ENCODE data around the gene STARD10.
A peak's percentile ranks its signal among the peaks of the same experiment; 100 is the strongest.

STARD10 gene

GRCh38 chr11:72760539-72761405 is 33.1 kb downstream of the STARD10 start:
- no peak for DNase-seq

DNA sequence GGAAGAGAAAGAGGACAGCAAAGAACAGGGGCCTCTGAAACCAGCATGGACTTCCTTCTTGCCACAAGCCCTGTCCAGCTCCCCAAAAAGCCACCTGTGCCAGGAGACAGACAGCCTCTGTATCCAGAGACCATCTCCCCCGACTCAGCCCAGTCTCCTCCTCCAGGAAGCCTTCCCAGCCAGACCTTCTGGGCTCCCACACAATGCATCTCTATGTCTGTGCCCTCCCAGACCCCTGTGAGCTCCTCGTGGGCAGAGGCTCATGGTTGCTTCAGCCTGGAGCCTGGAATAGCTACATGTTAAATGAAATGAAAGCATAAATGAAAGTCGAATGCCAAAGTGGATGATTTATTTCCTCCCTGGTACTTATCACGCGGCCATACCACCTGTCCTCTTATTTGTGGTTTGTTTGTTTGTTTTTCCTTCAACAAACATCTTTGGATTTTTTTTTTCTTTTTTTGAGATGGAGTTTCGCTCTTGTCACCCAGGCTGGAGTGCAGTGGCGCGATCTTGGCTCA is 34.3 kb downstream of the STARD10 start:
- DNase-seq, result no peak

DNA sequence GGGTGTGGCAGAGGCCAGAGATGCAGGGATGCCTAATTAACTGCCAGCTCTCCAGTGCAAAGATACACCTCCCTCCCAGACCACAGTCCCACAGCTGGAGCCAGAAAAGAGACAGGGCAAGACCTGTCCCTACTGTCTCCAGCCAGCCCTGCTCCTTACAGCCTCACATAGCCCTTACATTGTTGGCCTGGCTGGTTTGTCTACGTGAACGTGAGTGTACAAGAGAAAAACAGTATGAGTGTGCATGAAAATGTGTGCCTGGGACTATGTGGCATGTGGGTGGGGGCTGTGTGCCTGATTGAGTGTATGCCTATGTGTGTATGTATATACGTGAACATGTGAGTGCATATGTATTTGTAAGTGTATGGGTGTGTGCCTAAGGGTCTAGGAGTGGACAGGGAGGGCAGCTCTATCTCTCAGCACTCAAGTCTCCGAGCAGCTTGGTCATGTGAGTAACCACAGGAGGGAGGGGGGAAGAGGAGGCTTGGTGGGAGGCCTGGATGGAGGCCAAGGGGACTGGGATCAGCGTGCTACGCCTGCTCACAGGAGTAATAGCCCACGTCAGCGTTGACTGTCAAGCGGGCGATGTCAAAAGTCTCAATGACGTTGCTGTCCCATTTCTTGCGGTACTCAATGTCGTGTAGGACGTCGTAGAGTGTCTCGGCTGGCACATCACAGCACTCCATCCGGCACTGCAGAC is 35.0 kb downstream of the STARD10 start:
- no peak for DNase-seq

DNA sequence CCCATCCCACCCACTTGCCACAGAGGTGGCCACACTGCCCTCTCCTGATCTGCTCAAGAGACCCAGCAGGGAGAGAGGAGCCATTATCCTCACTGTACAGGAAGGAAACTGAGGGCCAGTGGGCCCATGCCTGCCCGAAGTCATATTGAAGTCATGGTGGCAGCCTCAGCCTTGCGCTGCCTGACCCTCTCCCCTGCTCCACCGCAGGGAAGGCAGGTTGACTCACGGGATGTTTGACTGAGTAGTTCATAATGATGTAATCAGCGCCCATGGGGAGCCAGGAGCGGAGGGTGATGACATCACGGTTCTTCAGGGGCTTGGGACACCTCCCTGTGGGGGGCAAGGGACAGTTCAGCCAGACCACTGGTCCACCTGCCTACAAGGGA is 35.5 kb downstream of the STARD10 start:
- no peak for DNase-seq

GRCh38 chr11:72755713-72756285 is 38.0 kb downstream of the STARD10 start:
- DNase-seq, result no peak

DNA sequence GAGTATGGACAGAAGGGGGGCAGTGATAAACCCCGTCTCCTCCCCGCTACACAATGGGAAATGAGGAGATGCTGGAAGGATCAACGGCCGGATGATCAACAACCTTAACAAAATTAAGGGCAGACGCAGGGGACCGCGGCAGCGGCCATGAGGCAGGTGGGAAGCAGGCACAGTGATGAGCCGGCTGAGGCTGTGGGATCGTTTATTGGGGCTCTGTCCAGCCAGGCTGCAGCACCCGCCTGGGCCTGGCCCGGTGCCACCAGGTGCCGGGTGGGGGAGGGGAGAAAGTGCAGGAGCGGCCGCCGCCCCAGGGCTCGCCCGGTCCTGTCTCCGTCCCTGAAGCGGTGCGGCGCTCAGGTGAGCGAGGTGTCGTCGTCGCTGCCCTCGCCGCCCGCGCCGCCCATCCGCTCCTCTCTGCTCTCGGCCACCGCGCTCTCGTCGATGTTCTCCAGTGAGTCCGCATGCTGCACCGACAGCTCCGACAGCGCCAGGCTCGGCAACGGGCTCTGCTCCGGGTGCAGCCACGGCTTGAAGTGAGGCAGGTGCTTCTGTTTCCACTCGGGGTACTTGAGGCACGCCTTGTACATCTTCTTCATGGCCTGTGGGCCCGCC is 39.2 kb downstream of the STARD10 start:
- no peak for DNase-seq

- no peak for DNase-seq
Measured at GRCh38 chr11:72754149-72754543, 39.7 kb downstream of the STARD10 start.

GRCh38 chr11:72753341-72754148 is 40.3 kb downstream of the STARD10 start:
- DNase-seq, result no peak

- peak; percentile 16 to 18 for DNase-seq
Measured at GRCh38 chr11:72752088-72752914, 41.5 kb downstream of the STARD10 start, which contains the start of gene ARAP1. Gene ARAP1, minus strand, starts transcription at chr11:72752408. Its CDS starts 25,280 bp downstream, at chr11:72727128.

- DNase-seq, result no peak
Measured at GRCh38 chr11:72751116-72752087, 42.4 kb downstream of the STARD10 start.

DNA sequence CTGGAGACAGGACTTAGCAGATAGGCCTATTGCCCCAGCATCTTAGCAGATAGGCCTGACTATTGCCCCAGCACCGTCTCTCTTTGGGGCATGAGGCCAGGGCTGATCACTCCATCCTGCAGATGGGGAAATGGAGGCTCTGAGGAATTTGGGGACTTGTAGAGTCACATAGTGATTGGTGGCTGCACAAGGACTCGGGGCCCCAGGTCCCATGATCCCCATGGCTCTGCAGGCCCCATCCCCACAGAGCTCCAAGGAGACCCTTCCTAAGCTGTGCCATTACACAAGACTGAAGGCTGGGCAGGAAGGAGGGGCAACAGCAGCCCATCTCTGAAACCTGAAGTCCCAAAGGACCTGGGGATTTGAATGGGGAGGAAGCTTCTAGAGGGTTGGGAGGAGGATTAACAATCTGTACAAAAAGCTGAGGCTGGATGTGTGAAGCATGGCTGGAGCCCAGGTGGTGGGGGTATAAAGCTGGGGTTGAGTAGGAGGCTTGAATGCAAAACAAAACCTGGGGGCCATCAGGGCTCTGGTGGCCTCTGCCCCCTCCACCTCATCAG is 43.2 kb downstream of the STARD10 start:
- DNase-seq, result no peak

- no peak for DNase-seq
Measured at GRCh38 chr11:72750086-72750485, 43.8 kb downstream of the STARD10 start.

GRCh38 chr11:72747289-72747855 is 46.5 kb downstream of the STARD10 start:
- DNase-seq, result no peak

GRCh38 chr11:72746821-72747220 is 47.0 kb downstream of the STARD10 start:
- no peak for DNase-seq

GRCh38 chr11:72745925-72746550 is 47.8 kb downstream of the STARD10 start:
- DNase-seq, result no peak

DNA sequence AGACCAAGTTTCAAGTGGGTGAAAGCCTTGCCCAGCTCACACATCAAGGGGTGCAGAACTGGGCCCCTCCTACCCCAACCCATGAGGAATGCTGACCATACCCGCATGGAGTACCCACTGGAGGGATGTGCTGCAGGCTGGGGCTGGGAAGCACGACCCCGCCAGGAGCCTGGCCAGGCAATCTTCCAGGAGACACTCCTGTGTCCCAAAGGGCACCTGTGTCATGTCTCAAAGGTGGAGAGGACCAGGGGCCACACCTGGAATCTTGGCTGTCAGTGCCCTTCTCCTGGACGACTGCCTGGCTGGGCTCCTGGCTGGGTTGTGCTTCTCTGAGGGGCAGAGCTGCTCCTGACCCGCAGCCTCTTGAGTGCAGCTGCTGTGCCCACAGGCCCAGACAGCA is 48.3 kb downstream of the STARD10 start:
- no peak for DNase-seq

GRCh38 chr11:72744474-72744873 is 49.4 kb downstream of the STARD10 start:
- no peak for DNase-seq

DNA sequence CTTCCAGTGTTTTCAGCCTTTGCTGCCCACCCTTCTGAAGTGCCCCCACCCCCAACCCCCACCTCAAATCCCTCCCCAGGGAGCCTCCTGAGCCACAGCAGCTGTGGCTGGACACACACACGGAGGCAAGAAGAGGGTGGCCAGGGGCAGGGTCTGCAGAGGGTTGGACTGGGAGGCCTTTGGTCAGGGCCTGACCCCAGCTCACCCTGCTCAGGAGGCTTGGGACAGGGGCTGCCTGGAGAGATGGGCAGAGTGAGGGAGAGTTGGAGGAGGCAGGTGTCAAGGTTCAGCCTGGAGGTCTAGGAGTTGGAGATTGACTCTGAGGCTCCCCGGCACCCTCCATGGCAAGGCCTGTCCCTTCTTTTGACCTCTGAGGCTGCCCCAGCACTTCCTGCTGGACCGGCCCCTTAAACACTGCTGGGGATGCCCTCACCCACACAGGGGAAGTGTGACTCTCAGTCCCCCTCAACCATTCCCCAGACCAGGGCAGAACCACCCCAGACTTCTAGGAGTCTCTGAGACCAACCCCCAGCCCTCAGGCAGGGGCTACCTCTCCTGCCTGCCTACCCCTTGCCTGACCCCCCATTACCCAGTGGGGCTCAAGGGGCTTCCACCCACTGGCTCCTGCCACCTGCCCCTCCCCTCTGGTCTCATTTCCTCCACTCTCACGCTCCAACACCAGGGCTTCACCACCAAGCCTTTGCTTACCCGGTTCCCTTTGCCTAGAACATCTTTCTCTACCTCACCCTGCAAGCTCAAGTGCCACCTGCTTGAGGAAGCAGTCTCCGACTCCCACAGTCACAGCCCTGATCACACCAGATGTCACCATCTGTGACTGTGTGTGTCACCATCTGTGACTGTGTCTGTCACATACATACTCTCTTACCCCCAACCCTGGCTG is 50.3 kb downstream of the STARD10 start:
- DNase-seq, result no peak
